IMR-90 (cell line): ENCODE results near the gene INSYN2A.

Experiments used
- CHD1 ChIP-seq: IDR thresholded peaks from 2 replicates; pipeline ENCODE4 v1.6.1; 2012; ENCODE audit warnings: low read depth, low read length, improper control_type of control experiment
- CTCF ChIP-seq: conservative IDR thresholded peaks from 2 replicates; pipeline ENCODE4 v1.5.1; 2012; ENCODE audit warnings: mild to moderate bottlenecking, low read depth, low read length, improper control_type of control experiment
- FOS ChIP-seq: fragments of 150-350 bp; IDR thresholded peaks from 2 replicates; pipeline ENCODE4 v1.6.1; 2016; ENCODE audit warnings: low read depth, low read length
- POLR2A ChIP-seq: IDR thresholded peaks from 2 replicates; pipeline ENCODE4 v1.6.1; 2012; ENCODE audit warnings: mild to moderate bottlenecking, low read depth, low read length

- TF ChIP-seq CTCF (no peak), CHD1 (no peak), FOS (no peak), POLR2A (no peak)
Observed at GRCh38 chr10:127159648-127160245, 36.6 kb downstream of the INSYN2A start.
